Pancreas (tissue), 10 donors: ENCODE data around the gene PPP1R1C. TPM values are rescaled to one million over a fixed set of nuclear protein-coding genes. Genes with fewer than 3 reads are reported as not detected.
"Not testable (repeated sequence)": the region's sequence is repeated elsewhere in the genome, so short reads cannot be mapped to it uniquely, and the experiment has no call there.

Experiments used
- ATAC-seq, 4 donors: fragments of 200-7000 bp; cut with Tn5 transposase; one replicate each; pipeline versions ENCODE4 v1.8.0 to v1.9.1; 2020; ENCODE audit warnings: mild to moderate bottlenecking in 4 of 4, moderate library complexity in 4 of 4
- DNase-seq, 6 donors: peaks; one replicate each; pipeline ENCODE4 v3.0.0-alpha.2; 2020
- FAIRE-seq: peaks from 2 replicates; lab custom pipeline; 2012; peaks lifted over from hg19 to GRCh38; lab: Jason Lieb, UNC
- H3K27ac ChIP-seq, 4 donors: fragments of 200-600 bp; sonication (generic); 1 replicate in 3 of 4; 2 replicates in 1 of 4; pipeline versions ENCODE4 v1.5.0 to v1.8.0; 2020
- H3K27me3 ChIP-seq, 4 donors: fragments of 200-600 bp; one replicate each; pipeline ENCODE4 v1.8.0; 2021
- H3K36me3 ChIP-seq, 3 donors: fragments of 200-600 bp; sonication (generic) in 1 of 3; one replicate each; pipeline versions ENCODE4 v1.5.0 to v1.8.0; 2020 to 2021
- H3K4me1 ChIP-seq, 3 donors: fragments of 200-600 bp; one replicate each; pipeline ENCODE4 v1.8.0; 2021
- H3K4me3 ChIP-seq, 4 donors: fragments of 200-600 bp; sonication (generic) in 2 of 4; one replicate each; pipeline versions ENCODE4 v1.5.0 to v1.8.0; 2020 to 2021
- H3K9me3 ChIP-seq, 4 donors: fragments of 200-600 bp; one replicate each; pipeline ENCODE4 v1.8.0; 2021
- WGBS, 2 donors: extraction: QIAGEN DNeasy Blood & Tissue Kit; methylation state at CpG; one replicate each; pipeline ENCODE4 v1.1.7; 2013; 5-methylcytosine and 5-hydroxymethylcytosine counted together
- intact Hi-C, 3 donors: fragments of 100-400 bp; cut with DNase I; formaldehyde crosslinking; loops; one replicate each; pipeline versions ENCODE4 v1.11.1 to v1.14.2; 2022
- polyA plus RNA-seq, 2 donors: library from polyadenylated mRNA; stranded (reverse); fragments of 200-250 nt; gene quantifications; one replicate each; pipeline ENCODE4 v1.2.3, GENCODE V29; 2013
- total RNA-seq, 6 donors: library from RNA; stranded (reverse); fragmentation: NEBNext Ultra II Directional in 4 of 6; extraction: Animal tissue kit (Norgen Biotek cat#: 25700) in 4 of 6; gene quantifications; one replicate each; pipeline versions ENCODE4 v1.2.1 to v1.2.4, GENCODE V29; 2021 to 2023
- TF ChIP-seq, protein P1 (sequence below), 4 donors: fragments of 200-600 bp; sonication (generic) in 3 of 4; IDR thresholded peaks; one replicate each; pipeline versions ENCODE4 v1.5.0 to v1.8.0; 2021; ENCODE audit warnings: antibody characterized with exemption in 4 of 4
- donor health status: healthy with polysubstance abuse.
- donor health status: DM: no; HTN: no; CAD: no; lungs with moderate emphysema.
- donor health status: DM: no; HTN: no; CAD: no.
- donor health status: control.
- donor health status: control.
- donor health status: Bipolar disorder and iron deficiency.
- donor health status: DM: yes; HTN: yes; CAD: no.
- donor health status: DM: no; HTN: no; CAD: no.
- donor health status: DM: no; HTN: no; CAD: no.
- donor health status: DM: yes; HTN: yes; CAD: no.

PPP1R1C gene
- total and polyA plus RNA-seq, 8 donors, result 0.20 to 2.4 (median 0.73) TPM

DNA sequence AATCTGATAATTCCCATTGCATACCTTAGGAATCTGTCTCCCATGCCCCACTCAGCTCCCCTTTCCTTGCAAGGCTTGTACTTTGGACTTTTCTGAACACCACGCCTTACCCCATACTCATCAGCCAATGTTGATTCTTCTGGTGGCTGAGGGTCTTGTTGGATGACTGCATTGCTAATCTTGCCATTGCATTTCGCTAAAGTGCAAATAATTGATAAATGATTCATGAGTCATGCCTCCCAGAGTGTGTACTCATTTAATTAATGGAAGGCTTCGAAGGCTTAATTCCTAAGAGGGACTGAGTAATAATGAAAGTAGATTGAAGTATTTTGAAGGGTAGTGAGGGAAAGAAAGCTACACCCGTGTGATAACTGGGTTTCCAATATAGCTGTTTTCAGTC is 28.0 kb upstream of the PPP1R1C start:
- ATAC-seq, result peak in 2 of 4 donors; percentile 8 to 9
- Histone ChIP-seq H3K27ac (no peak overlapping the region), H3K36me3 (no peaks in the 10 kb centered on the region), H3K4me1 (peaks cover 0 to 10% (median 10%) of the 10 kb centered on the region in 3 donors), H3K27me3 (no peaks in the 10 kb centered on the region), H3K4me3 (no peak overlapping the region), H3K9me3 (no peaks in the 10 kb centered on the region)
- WGBS, 2 donors, result 57 to 68% methylated on average over 4 of the region's 4 CpGs
- no peak for DNase-seq
- no peak for FAIRE-seq
- intact Hi-C loops, result no loop called here
- TF ChIP-seq, protein P1, sequence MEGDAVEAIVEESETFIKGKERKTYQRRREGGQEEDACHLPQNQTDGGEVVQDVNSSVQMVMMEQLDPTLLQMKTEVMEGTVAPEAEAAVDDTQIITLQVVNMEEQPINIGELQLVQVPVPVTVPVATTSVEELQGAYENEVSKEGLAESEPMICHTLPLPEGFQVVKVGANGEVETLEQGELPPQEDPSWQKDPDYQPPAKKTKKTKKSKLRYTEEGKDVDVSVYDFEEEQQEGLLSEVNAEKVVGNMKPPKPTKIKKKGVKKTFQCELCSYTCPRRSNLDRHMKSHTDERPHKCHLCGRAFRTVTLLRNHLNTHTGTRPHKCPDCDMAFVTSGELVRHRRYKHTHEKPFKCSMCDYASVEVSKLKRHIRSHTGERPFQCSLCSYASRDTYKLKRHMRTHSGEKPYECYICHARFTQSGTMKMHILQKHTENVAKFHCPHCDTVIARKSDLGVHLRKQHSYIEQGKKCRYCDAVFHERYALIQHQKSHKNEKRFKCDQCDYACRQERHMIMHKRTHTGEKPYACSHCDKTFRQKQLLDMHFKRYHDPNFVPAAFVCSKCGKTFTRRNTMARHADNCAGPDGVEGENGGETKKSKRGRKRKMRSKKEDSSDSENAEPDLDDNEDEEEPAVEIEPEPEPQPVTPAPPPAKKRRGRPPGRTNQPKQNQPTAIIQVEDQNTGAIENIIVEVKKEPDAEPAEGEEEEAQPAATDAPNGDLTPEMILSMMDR (IDR thresholded peaks at IDR 0.05), result no peak

GRCh38 chr2:181958726-181959125 is 26.9 kb upstream of the PPP1R1C start:
- Histone ChIP-seq H3K4me3 (no peak overlapping the region), H3K36me3 (no peaks in the 10 kb centered on the region), H3K9me3 (no peaks in the 10 kb centered on the region), H3K27ac (no peak overlapping the region), H3K4me1 (peaks cover 0 to 10% (median 9%) of the 10 kb centered on the region in 3 donors), H3K27me3 (no peaks in the 10 kb centered on the region)
- WGBS, 2 donors, result 97 to 100% methylated on average over 1 of the region's 1 CpG
- intact Hi-C loops, result no loop called here
- ATAC-seq, result no peak
- no peak for FAIRE-seq
- TF ChIP-seq, protein P1 (IDR thresholded peaks at IDR 0.05), result no peak
- no peak for DNase-seq

DNA sequence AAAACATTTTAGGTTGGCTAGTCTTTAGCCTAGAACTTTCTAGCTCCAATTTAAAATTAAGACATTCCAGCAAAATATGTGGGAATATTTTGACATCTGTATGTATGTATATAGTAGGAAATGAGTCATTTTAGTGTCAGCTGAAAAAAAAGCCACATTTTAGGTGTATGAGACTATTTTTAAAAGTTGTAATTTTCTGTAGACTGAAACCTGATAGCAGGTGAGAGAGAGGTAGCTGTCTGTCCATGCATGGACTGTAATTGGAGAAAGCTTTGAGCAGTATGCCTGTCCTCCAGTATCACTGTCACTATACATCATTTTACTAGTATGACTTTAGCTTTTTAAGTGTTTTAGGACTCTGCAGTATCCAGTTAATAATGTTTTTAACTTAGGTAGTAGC is 26.1 kb upstream of the PPP1R1C start:
- no peak for DNase-seq
- Histone ChIP-seq H3K4me1 (peaks cover 0 to 8% (median 6%) of the 10 kb centered on the region in 3 donors), H3K27me3 (no peaks in the 10 kb centered on the region), H3K36me3 (no peaks in the 10 kb centered on the region), H3K4me3 (no peak overlapping the region), H3K27ac (no peak overlapping the region), H3K9me3 (no peaks in the 10 kb centered on the region)
- FAIRE-seq, result no peak
- TF ChIP-seq, protein P1 (IDR thresholded peaks at IDR 0.05), result no peak
- ATAC-seq, result no peak
- intact Hi-C loops, result no loop called here

DNA sequence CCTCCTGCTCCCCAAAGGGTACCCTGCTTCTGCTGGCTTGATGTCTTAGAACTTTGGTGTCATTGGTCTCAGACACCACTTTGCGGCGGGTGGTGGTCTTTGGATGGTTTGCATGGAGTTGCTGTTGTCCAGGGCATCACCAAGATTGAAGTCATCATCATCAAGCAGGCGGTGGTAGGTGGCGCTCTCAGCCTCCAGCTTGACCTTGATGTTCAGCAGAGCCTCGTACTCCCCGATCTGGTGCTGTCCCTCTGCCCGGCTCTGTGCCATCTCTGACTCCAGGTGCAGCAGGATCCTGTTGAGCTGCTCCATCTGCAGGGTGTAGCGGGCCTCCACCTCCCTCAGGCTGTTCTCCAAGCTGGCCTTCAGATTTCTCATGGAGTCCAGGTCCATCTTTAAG is 24.5 kb upstream of the PPP1R1C start:
- 85 to 89% methylated on average over 8 of the region's 8 CpGs for WGBS, 2 donors
- FAIRE-seq, H3K27me3 ChIP-seq, H3K4me1 ChIP-seq, H3K9me3 ChIP-seq, H3K36me3 ChIP-seq, H3K4me3 ChIP-seq, ATAC-seq, intact Hi-C loops, H3K27ac ChIP-seq: not testable (repeated sequence)
- DNase-seq, result peak in 1 of 6 donors; percentile 31

DNA sequence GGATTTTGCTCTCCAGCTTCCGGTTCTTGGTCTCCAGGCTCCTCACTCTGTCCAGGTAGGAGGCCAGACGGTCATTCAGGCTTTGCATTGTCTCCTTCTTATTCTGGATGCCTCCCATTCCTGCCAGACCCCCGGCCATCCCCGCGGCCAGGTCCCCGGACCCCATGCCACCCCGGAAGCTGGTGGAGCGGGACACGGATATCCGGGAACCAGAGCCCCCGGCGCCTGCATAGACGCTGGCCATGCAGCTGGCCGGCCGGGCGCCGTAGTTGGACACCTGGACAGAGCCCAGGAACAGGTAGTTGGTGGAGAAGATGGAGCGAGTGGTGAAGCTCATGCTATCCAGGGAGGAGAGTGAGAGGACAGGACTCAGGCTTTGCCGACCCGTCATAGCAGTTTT is 23.5 kb upstream of the PPP1R1C start:
- H3K27ac ChIP-seq, result no peak overlapping the region
- H3K4me3 ChIP-seq, result no peak overlapping the region
- FAIRE-seq, result no peak
- no peaks in the 10 kb centered on the region for H3K36me3 ChIP-seq
- intact Hi-C loops, result no loop called here
- TF ChIP-seq, protein P1 (IDR thresholded peaks at IDR 0.05), result no peak
- no peaks in the 10 kb centered on the region for H3K9me3 ChIP-seq
- WGBS, 2 donors, result 95% methylated on average over 20 of the region's 20 CpGs
- peaks cover 0 to 6% (median 0%) of the 10 kb centered on the region in 3 donors for H3K4me1 ChIP-seq
- H3K27me3 ChIP-seq, result no peaks in the 10 kb centered on the region
- peak in 1 of 6 donors; percentile 55 for DNase-seq
- no peak for ATAC-seq
